Naive B cell (primary cell): Measurements from ENCODE around the gene SAV1. TPM values are rescaled to one million over a fixed set of nuclear protein-coding genes. Genes with fewer than 3 reads are reported as not detected.
"Not testable (repeated sequence)": the region's sequence is repeated elsewhere in the genome, so short reads cannot be mapped to it uniquely, and the experiment has no call there.

Source experiments
- ATAC-seq, 2 donors: fragments of 150-1000 bp; cut with Tn5 transposase; 2 replicates each; pipeline ENCODE4 v1.10.0; 2021; ENCODE audit warnings: low read depth in 2 of 2, mild to moderate bottlenecking in 2 of 2, moderate library complexity in 2 of 2
- DNase-seq: peaks from one replicate; pipeline ENCODE4 v3.0.0; 2022
- H3K27ac Mint-ChIP-seq, 6 donors: one replicate each; pipeline ENCODE4 v1.8.0; 2020 to 2022; ENCODE audit warnings: mild to moderate bottlenecking in 6 of 6, mixed read lengths in 6 of 6, moderate library complexity in 5 of 6, inconsistent platforms in 2 of 6
- H3K27me3 Mint-ChIP-seq, 3 donors: one replicate each; pipeline ENCODE4 v1.8.0; 2021 to 2022; ENCODE audit warnings: mixed read lengths in 3 of 3, mild to moderate bottlenecking in 1 of 3
- H3K36me3 Mint-ChIP-seq, 2 donors: one replicate each; pipeline ENCODE4 v1.8.0; 2020 to 2022; ENCODE audit warnings: mixed read lengths in 2 of 2, inconsistent platforms in 1 of 2, mild to moderate bottlenecking in 1 of 2
- H3K4me1 Mint-ChIP-seq, 3 donors: one replicate each; pipeline ENCODE4 v1.8.0; 2020 to 2022; ENCODE audit warnings: mixed read lengths in 3 of 3, inconsistent platforms in 1 of 3, mild to moderate bottlenecking in 1 of 3, moderate library complexity in 1 of 3
- H3K4me3 Mint-ChIP-seq, 8 donors: one replicate each; pipeline ENCODE4 v1.8.0; 2020 to 2022; ENCODE audit warnings: mild to moderate bottlenecking in 8 of 8, mixed read lengths in 8 of 8, moderate library complexity in 8 of 8, inconsistent platforms in 2 of 8
- H3K9me3 Mint-ChIP-seq, 7 donors: one replicate each; pipeline ENCODE4 v1.8.0; 2020 to 2022; ENCODE audit warnings: mixed read lengths in 7 of 7, mild to moderate bottlenecking in 5 of 7, inconsistent platforms in 2 of 7, moderate library complexity in 1 of 7
- polyA plus RNA-seq, 6 donors: library from polyadenylated mRNA; unstranded; fragments of 300-500 nt; fragmentation: Illumina TruSeq; gene quantifications; one replicate each; pipeline ENCODE4 v1.2.3, GENCODE V29; 2021; ENCODE audit warnings: low read depth in 6 of 6

The SAV1 gene
- polyA plus RNA-seq, 6 donors from 2014 or later: 62.6 to 89.9 (median 71.4) TPM

DNA sequence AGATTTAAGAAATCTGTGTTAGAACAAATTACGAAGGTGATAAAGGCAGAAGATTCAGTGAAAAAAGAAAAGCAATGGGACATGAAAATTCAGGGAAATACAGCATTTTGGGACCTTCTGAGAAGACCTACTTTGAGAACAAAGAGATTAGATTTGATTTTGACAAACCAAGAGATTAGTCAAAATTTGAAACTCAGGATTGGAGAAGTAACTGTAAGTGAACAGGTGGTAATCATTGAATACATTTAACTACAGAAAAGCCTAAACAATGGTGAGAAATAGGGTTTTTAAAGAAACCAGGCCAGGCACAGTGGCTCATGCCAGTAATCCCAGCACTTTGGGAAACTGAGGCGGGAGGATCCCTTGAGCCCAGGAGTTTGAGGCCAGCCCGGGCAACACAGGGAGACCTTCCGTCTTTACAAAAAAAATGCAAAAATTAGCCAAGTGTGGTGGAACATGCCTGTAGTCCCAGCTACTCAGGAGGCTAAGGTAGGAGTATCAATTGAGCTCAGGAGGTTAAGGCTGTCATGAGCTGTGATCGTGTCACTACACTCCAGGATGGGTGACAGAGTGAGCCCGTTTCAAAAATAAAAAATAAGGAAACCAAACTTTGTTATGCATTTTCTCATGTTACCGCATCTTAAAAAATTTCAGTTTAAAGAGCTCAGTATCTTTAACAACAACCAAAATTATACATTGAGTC lies 8.9 kb upstream of the SAV1 start:
- H3K27me3 Mint-ChIP-seq: no peaks in the 10 kb centered on the region
- peak overlapping the region; percentile 63 to 98 (median 90) for H3K27ac Mint-ChIP-seq
- H3K9me3 Mint-ChIP-seq: peaks cover 0 to 4% (median 0%) of the 10 kb centered on the region in 7 donors
- ATAC-seq (peak; percentile 40 to 49), DNase-seq (peak; percentile 19)
- H3K36me3 Mint-ChIP-seq: no peaks in the 10 kb centered on the region
- H3K4me3 Mint-ChIP-seq: peak overlapping the region; percentile 54 to 86 (median 78)
- H3K4me1 Mint-ChIP-seq: peaks cover 23 to 54% (median 30%) of the 10 kb centered on the region in 3 donors

DNA sequence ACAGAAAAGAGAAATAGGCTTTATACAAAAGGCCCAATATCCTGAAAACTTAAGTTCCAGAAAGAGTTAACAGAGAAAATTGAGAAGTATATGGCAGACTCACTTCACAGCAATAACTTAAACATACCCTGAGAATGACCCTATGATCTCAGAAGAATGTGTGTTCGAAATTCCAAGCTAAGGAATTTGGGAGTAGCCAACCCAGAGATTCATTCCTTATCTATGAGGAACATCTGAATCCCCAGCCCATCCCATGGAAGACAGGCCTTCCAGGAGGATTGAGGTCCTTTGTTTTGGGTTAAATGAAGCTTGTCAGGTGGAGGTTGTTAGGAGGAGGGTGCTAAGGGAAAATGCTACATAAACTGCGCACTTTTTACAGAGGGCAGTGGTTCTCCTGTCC lies 7.5 kb upstream of the SAV1 start:
- H3K9me3 Mint-ChIP-seq: peaks cover 0 to 1% (median 0%) of the 10 kb centered on the region in 7 donors
- H3K36me3 Mint-ChIP-seq: no peaks in the 10 kb centered on the region
- H3K27me3 Mint-ChIP-seq: no peaks in the 10 kb centered on the region
- H3K4me3 Mint-ChIP-seq: no peak overlapping the region
- ATAC-seq (no peak), DNase-seq (no peak)
- peak overlapping the region in 2 of 6 donors; percentile 24 to 91 for H3K27ac Mint-ChIP-seq
- peaks cover 23 to 51% (median 30%) of the 10 kb centered on the region in 3 donors for H3K4me1 Mint-ChIP-seq

DNA sequence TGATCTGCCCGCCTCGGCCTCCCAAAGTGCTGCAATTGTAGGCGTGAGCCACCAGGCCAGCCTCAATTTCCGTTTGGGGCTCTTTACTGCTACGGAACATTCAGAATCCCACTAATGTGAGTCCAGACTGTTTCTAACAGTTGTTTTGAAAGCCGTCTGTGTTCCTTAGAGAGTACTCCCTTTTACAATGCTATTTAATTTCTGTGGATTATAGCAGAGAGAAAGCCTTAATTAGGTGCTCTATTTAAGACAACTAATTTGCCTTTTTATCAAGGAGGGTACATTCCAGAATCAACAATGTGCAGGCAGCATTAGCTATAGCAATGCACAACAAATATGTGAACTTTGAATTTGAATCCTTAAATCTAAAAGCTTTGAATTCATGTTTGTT lies 2.8 kb upstream of the SAV1 start:
- no peak for ATAC-seq

DNA sequence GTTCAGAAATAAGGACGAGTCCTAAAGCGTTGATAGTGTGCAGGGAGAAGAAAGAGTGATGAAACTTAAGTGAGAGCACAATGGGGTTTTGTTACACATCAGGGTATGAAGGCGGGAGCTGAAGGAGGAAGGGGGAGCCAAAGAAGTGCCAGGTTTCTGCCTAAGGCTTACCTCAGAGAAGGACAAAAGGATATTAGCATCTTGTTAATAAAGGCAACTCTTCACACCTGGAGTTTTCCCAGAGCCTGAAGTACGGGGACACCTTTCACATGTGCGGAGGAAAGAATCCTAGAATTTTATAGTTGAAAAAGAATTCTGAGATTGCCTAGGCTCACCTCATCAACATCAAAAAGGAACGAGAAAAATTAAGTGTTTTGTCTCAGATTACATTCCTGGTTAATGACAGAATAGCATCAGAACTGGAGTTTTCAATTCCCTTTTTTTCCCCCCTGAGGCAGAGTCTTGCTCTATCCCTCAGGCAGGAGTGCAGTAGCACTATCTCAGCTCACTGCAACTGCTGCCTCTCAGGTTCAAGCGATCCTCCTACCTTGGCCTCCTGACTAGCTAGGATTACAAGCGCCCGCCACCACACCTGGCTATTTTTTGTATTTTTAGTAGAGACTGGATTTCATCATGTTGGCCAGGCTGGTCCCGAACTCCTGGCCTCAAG lies 2.2 kb upstream of the SAV1 start:
- Mint-ChIP-seq H3K36me3 (no peaks in the 10 kb centered on the region), H3K27me3 (no peaks in the 10 kb centered on the region), H3K4me3 (no peak overlapping the region), H3K9me3 (peaks cover 0 to 1% (median 0%) of the 10 kb centered on the region in 7 donors), H3K4me1 (peaks cover 0 to 22% (median 15%) of the 10 kb centered on the region in 3 donors), H3K27ac (peak overlapping the region in 3 of 6 donors; percentile 31 to 75 (median 39))
- DNase-seq (no peak), ATAC-seq (no peak)

More for the DNA sequence above, 2.8 kb upstream of the SAV1 start:
- Mint-ChIP-seq H3K4me1 (peaks cover 0 to 23% (median 15%) of the 10 kb centered on the region in 3 donors), H3K27ac (peak overlapping the region in 2 of 6 donors; percentile 31 to 75), H3K4me3 (no peak overlapping the region), H3K9me3 (peaks cover 0 to 1% (median 0%) of the 10 kb centered on the region in 7 donors), H3K27me3 (no peaks in the 10 kb centered on the region), H3K36me3 (no peaks in the 10 kb centered on the region)
- DNase-seq: no peak

DNA sequence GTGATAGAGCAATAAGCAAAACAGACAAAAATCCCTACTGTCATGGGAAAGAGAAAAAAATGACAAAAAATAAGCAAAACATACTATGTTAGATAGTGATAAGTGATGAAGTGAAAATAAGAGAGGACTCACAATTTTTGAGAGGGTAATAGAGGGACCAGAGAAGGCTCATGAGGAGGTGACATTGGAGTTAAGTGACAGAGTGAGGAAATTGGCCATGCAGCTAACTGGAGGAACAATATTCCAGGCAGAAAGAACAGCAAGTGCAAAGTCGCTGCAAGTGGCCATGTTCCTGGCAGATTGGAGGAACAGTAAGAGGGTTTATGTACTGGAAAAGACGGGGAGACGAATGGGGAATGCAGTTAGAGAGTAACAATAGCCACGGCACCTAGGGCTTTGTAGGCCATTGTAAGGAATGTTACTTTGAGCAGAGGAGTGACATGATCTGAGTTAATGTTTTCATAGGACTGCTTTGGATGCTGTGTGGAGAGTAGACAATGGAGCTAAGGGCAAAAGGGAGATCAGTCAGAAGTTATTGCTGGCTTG lies 1.4 kb upstream of the SAV1 start:
- H3K27me3 Mint-ChIP-seq: no peaks in the 10 kb centered on the region
- H3K36me3 Mint-ChIP-seq: peaks cover 0 to 2% of the 10 kb centered on the region in 2 donors
- H3K4me3 Mint-ChIP-seq: no peak overlapping the region
- no peak for ATAC-seq
- H3K4me1 Mint-ChIP-seq: peaks cover 0 to 23% (median 15%) of the 10 kb centered on the region in 3 donors
- DNase-seq: no peak
- no peaks in the 10 kb centered on the region for H3K9me3 Mint-ChIP-seq
- H3K27ac Mint-ChIP-seq: no peak overlapping the region

DNA sequence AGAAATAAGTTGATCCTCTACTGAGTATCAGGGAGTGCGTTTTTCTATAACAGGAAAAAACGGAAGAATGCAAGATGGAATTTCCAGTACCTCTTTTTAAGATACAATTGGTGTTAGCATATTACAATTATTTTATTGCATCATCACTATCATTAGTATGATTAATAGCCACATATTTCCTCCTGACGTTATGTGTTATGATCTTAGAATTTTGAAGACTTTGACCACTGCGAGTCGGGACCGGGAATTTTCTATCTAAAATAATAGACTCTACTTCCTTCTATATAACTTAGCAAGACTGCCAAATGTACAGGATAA lies 679 bp upstream of the SAV1 start:
- DNase-seq: no peak
- Mint-ChIP-seq H3K9me3 (no peaks in the 10 kb centered on the region), H3K27me3 (no peaks in the 10 kb centered on the region), H3K36me3 (peaks cover 4 to 6% of the 10 kb centered on the region in 2 donors), H3K4me3 (no peak overlapping the region), H3K4me1 (peaks cover 3 to 27% (median 19%) of the 10 kb centered on the region in 3 donors), H3K27ac (no peak overlapping the region)
- ATAC-seq: peak in 1 of 2 donors; percentile 1

DNA sequence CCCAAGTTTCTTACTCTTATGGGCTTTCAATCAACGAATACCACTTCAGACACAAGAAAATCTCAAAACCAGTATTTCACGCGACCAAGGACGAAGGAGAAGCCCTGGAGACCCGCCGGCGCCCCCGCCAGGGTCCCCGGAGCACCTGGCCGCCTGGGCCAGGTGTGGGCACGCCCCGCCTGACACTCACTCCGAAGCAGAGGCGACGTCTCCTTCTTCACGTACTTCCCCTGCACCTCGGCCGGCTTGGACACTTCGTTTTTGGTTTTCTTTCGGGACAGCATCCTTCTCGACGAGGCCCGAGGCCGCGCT lies 466 bp downstream of the SAV1 start:
- H3K27ac Mint-ChIP-seq: peak overlapping the region in 3 of 6 donors; percentile 94 to 99 (median 98)
- H3K9me3 Mint-ChIP-seq: no peaks in the 10 kb centered on the region
- no peaks in the 10 kb centered on the region for H3K27me3 Mint-ChIP-seq
- H3K4me1 Mint-ChIP-seq: peaks cover 10 to 38% (median 29%) of the 10 kb centered on the region in 3 donors
- peak overlapping the region in 1 of 8 donors; percentile 98 for H3K4me3 Mint-ChIP-seq
- H3K36me3 Mint-ChIP-seq: peaks cover 9 to 14% of the 10 kb centered on the region in 2 donors
- DNase-seq: peak; percentile 67
- peak; percentile 72 to 77 for ATAC-seq

DNA sequence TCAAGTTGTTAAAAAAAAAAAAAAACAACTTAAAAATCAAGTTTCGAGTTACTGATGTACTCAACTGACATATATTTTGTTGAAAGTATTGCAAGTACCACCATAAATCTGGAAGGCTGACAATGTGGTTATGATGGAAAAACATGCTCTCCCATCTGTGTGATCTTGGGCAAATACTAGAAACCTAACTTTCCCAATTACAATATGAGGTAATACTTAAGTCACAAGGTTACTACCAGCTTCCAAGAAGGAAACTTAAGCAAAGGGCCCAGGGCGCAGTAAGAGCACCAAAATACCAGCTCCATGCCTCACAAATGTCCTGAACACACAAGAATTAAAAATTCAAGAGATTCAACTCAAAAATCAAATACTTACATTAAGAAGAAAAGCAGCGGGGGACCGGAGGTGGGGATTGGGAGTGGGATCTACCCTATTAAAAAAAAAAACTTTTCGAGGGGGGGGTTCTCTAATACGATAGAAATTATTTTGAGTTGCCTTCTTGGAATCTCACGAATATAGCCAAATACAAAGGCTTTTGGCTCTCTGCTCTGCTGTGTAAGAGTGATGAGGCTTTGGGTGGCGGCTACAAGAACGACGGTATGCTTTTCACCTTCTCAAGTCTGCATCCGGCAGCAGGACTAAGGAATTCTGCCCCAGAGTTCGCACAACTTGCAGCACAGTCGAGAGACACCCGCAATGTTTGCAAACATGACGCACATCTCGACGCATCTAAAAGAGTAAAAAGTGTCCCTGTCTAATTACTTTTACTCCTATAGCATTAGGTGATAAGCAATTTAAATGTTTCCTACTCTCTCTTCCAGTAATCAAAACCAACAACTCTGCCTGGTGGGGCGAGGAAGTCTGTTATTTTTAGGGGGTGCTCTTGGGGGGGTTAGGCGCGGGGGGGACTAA lies 1.1 kb downstream of the SAV1 start:
- peak overlapping the region in 1 of 8 donors; percentile 98 for H3K4me3 Mint-ChIP-seq

DNA sequence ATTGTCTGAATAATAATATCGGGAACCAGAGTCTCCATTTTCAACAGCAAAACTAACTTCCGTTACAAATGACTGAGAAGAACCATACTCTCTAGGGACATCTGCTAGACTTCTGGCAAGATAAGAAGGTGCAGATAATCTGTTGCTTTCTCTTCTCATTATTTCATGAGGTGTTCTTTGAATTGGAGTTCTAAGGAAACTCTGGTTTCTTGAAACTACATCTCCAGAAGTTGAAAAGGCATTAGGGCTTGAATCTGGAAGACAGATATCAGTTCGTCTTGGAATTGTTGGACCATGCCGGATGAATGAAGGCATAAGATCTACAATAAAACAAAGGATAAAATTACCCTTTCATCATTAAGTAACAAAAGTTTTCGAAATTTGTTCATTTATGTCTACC lies 2.8 kb downstream of the SAV1 start:
- H3K27ac Mint-ChIP-seq: peak overlapping the region in 5 of 6 donors; percentile 36 to 71 (median 50)
- DNase-seq, H3K9me3 Mint-ChIP-seq, H3K27me3 Mint-ChIP-seq: not testable (repeated sequence)
- peaks cover 22 to 27% of the 10 kb centered on the region in 2 donors for H3K36me3 Mint-ChIP-seq
- ATAC-seq: peak; percentile 17 to 23
- H3K4me1 Mint-ChIP-seq: peaks cover 23 to 42% (median 42%) of the 10 kb centered on the region in 3 donors
- H3K4me3 Mint-ChIP-seq: peak overlapping the region; percentile 33 to 90 (median 67)

More for the DNA sequence above, 1.1 kb downstream of the SAV1 start:
- peak; percentile 36 for DNase-seq
- H3K36me3 Mint-ChIP-seq: peaks cover 9 to 14% of the 10 kb centered on the region in 2 donors
- H3K9me3 Mint-ChIP-seq: no peaks in the 10 kb centered on the region
- no peaks in the 10 kb centered on the region for H3K27me3 Mint-ChIP-seq
- peaks cover 10 to 39% (median 29%) of the 10 kb centered on the region in 3 donors for H3K4me1 Mint-ChIP-seq
- H3K27ac Mint-ChIP-seq: peak overlapping the region in 3 of 6 donors; percentile 94 to 99 (median 98)
- ATAC-seq: peak; percentile 40 to 46

DNA sequence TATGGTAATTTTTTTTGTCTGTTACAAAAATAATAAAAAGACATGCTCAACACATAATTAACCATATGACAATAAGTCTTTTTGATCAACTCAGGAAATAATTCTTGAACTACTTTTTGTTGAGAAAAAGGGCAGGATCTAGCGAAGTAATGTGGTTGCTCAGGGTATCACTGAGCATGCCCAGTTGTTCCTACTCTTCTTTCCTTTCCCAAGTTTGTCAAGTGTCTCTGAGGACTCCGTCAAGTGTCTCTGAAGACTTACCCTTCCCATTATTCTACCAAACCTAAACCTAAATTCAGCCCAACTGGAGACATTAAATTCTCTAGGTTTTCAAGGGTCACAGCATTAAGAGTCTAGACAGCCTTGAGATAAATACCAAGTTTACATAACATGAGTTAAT lies 3.5 kb downstream of the SAV1 start:
- ATAC-seq, H3K9me3 Mint-ChIP-seq, H3K27me3 Mint-ChIP-seq, DNase-seq: not testable (repeated sequence)
- H3K36me3 Mint-ChIP-seq: peaks cover 29 to 32% of the 10 kb centered on the region in 2 donors
- H3K27ac Mint-ChIP-seq: peak overlapping the region in 2 of 6 donors; percentile 36 to 38
- peak overlapping the region in 6 of 8 donors; percentile 5 to 54 (median 45) for H3K4me3 Mint-ChIP-seq
- peaks cover 29 to 49% (median 49%) of the 10 kb centered on the region in 3 donors for H3K4me1 Mint-ChIP-seq

DNA sequence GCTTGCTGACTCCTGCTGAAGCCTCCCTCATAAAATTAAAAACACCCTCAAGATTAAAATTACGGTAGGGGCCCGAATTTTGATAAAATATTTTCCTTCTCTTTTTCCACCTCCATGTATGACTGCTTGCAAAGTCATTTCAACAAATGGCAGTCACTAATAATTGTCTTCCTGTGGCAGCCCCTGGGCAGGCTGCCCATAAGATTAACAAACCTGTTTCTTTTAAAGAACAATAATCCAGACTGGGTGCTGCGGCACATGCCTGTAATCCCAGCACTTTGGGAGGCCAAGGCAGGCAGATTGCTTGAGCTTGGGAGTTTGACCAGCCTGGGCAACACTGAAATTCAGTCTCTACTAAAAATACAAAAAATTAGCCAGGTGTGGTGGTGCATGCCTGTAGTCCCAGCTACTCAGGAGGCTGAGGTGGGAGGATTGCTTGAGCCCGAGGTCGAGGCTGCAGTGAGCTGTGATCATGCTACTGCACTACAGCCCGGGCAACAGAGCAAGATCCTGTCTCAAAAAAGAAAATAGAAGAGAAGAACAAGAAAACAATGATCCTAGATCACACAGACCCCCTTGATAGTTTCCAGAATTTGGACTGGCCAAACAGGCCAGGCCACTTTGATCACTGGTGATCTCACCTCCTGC lies 8.7 kb downstream of the SAV1 start:
- H3K27me3 Mint-ChIP-seq: no peaks in the 10 kb centered on the region
- peaks cover 0 to 1% (median 0%) of the 10 kb centered on the region in 7 donors for H3K9me3 Mint-ChIP-seq
- DNase-seq (no peak), ATAC-seq (no peak)
- peaks cover 29 to 34% of the 10 kb centered on the region in 2 donors for H3K36me3 Mint-ChIP-seq
- peaks cover 42 to 61% (median 58%) of the 10 kb centered on the region in 3 donors for H3K4me1 Mint-ChIP-seq
- peak overlapping the region in 4 of 6 donors; percentile 69 to 87 (median 78) for H3K27ac Mint-ChIP-seq
- no peak overlapping the region for H3K4me3 Mint-ChIP-seq

DNA sequence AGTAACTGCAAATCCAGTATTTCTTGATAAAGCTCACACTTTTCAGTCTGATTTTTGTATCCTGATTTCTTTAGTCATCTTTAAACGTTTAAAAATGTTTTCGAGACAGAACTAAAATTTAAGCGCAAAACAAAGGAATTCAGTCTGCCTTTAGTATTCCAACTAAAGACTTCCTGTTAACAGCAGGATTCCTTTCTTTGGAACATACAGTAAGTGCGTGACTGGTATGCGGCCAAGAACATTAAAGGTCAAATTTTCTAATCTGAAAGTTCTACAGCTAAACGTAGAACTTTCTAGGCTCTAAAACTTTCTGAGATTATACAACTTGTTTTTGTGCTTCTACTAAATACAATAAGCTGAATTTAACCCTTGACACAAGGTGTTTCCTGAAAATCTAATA lies 9.9 kb downstream of the SAV1 start:
- ATAC-seq (no peak), DNase-seq (no peak)
- peaks cover 0 to 1% (median 0%) of the 10 kb centered on the region in 7 donors for H3K9me3 Mint-ChIP-seq
- H3K4me1 Mint-ChIP-seq: peaks cover 39 to 63% (median 54%) of the 10 kb centered on the region in 3 donors
- peaks cover 22 to 26% of the 10 kb centered on the region in 2 donors for H3K36me3 Mint-ChIP-seq
- H3K27ac Mint-ChIP-seq: peak overlapping the region in 1 of 6 donors; percentile 47
- no peaks in the 10 kb centered on the region for H3K27me3 Mint-ChIP-seq
- H3K4me3 Mint-ChIP-seq: no peak overlapping the region
